GM23338 (cell line): Measurements from ENCODE around the gene ISY1. TPM values are rescaled to one million over a fixed set of nuclear protein-coding genes. Genes with fewer than 3 reads are reported as not detected.

Experiments used
- ATAC-seq: fragments of 200-7000 bp; cut with Tn5 transposase; 3 replicates; pipeline ENCODE4 v1.9.1; 2020
- DNase-seq: peaks from one replicate; pipeline ENCODE4 v3.0.0-alpha.2; 2015; ENCODE audit warnings: low spot score
- H2AFZ ChIP-seq: fragments of 200-600 bp; sonication (generic); 2 replicates; pipeline ENCODE4 v1.8.0; 2016; ENCODE audit warnings: antibody characterized with exemption, mild to moderate bottlenecking, moderate library complexity
- H3F3A ChIP-seq: fragments of 200-600 bp; sonication (generic); replicated peaks from 2 replicates; pipeline ENCODE4 v1.8.0; 2017; ENCODE audit warnings: antibody characterized with exemption, mixed run types, low read depth
- H3K27ac ChIP-seq: fragments of 200-600 bp; sonication (generic); 2 replicates; pipeline ENCODE4 v1.6.1; 2016; ENCODE audit warnings: low read depth
- H3K27me3 ChIP-seq: fragments of 200-600 bp; sonication (generic); 2 replicates; pipeline ENCODE4 v1.8.0; 2016; ENCODE audit warnings: mild to moderate bottlenecking, mixed run types, moderate library complexity; ENCODE audit not compliant: insufficient read depth
- H3K36me3 ChIP-seq: fragments of 200-600 bp; sonication (generic); 2 replicates; pipeline ENCODE4 v1.8.0; 2016; ENCODE audit warnings: mild to moderate bottlenecking; ENCODE audit not compliant: insufficient read depth
- H3K4me1 ChIP-seq: fragments of 200-600 bp; sonication (generic); 2 replicates; pipeline ENCODE4 v1.8.0; 2016; ENCODE audit warnings: mild to moderate bottlenecking, moderate library complexity; ENCODE audit not compliant: insufficient read depth
- H3K4me2 ChIP-seq: fragments of 200-600 bp; sonication (generic); 2 replicates; pipeline ENCODE4 v1.7.1; 2017; ENCODE audit warnings: mixed run types
- H3K4me3 ChIP-seq: fragments of 200-600 bp; sonication (generic); 2 replicates; pipeline ENCODE4 v1.6.1; 2016; ENCODE audit warnings: mixed run types
- H3K79me2 ChIP-seq: fragments of 200-600 bp; sonication (generic); replicated peaks from 2 replicates; pipeline ENCODE4 v1.8.0; 2017; ENCODE audit warnings: mild to moderate bottlenecking; ENCODE audit not compliant: insufficient read depth
- H3K9me2 ChIP-seq: fragments of 200-600 bp; sonication (generic); 2 replicates; pipeline ENCODE4 v1.8.0; 2017; ENCODE audit not compliant: insufficient read depth
- H4K20me1 ChIP-seq: fragments of 200-600 bp; sonication (generic); replicated peaks from 2 replicates; pipeline ENCODE4 v1.8.0; 2017; ENCODE audit warnings: mild to moderate bottlenecking; ENCODE audit not compliant: insufficient read depth
- H3K27ac Mint-ChIP-seq: 2 replicates; pipeline ENCODE4 v1.8.0; 2020; ENCODE audit warnings: inconsistent platforms, mild to moderate bottlenecking, moderate library complexity, mixed read lengths
- H3K27me3 Mint-ChIP-seq: 3 replicates; pipeline ENCODE4 v1.8.0; 2022; ENCODE audit warnings: low read depth, mild to moderate bottlenecking, moderate library complexity, mixed read lengths, inconsistent platforms; ENCODE audit not compliant: insufficient read depth, poor library complexity
- H3K36me3 Mint-ChIP-seq: 3 replicates; pipeline ENCODE4 v1.8.0; 2021; ENCODE audit warnings: low read depth, mild to moderate bottlenecking, inconsistent platforms, moderate library complexity, mixed read lengths
- H3K4me1 Mint-ChIP-seq: 3 replicates; pipeline ENCODE4 v1.8.0; 2020; ENCODE audit warnings: mild to moderate bottlenecking, inconsistent platforms, mixed read lengths
- H3K4me3 Mint-ChIP-seq: 3 replicates; pipeline ENCODE4 v1.8.0; 2021; ENCODE audit warnings: moderate library complexity, mild to moderate bottlenecking, inconsistent platforms, mixed read lengths
- H3K9me3 Mint-ChIP-seq: 3 replicates; pipeline ENCODE4 v1.8.0; 2020; ENCODE audit warnings: moderate library complexity, mild to moderate bottlenecking, inconsistent platforms, mixed read lengths
- CREB1 ChIP-seq: fragments of 250-450 bp; sonication (Bioruptor Pico); IDR thresholded peaks from 2 replicates; pipeline ENCODE4 v1.5.0; 2020; ENCODE audit warnings: low read depth, mild to moderate bottlenecking, moderate library complexity
- EZH2 ChIP-seq: fragments of 200-600 bp; sonication (generic); IDR thresholded peaks from one replicate; pipeline ENCODE4 v1.8.0; 2017; ENCODE audit warnings: antibody characterized with exemption, mild to moderate bottlenecking, low read depth; ENCODE audit not compliant: unreplicated experiment
- EZH2phosphoT487 ChIP-seq: fragments of 200-600 bp; sonication (generic); IDR thresholded peaks from one replicate; pipeline ENCODE4 v1.8.1; 2018; ENCODE audit warnings: antibody characterized with exemption; ENCODE audit not compliant: unreplicated experiment
- NANOG ChIP-seq: IDR thresholded peaks from 2 replicates; pipeline ENCODE4 v1.6.1; 2016; ENCODE audit warnings: antibody characterized with exemption, borderline replicate concordance
- POLR2AphosphoS5 ChIP-seq: IDR thresholded peaks from 2 replicates; pipeline ENCODE4 v1.6.1; 2016; ENCODE audit warnings: antibody characterized with exemption, low read depth
- REST ChIP-seq: IDR thresholded peaks from one replicate; pipeline ENCODE4 v1.6.1; 2018; ENCODE audit warnings: antibody characterized with exemption; ENCODE audit not compliant: unreplicated experiment
- STAT1 ChIP-seq: IDR thresholded peaks from one replicate; pipeline ENCODE4 v1.6.1; 2016; ENCODE audit warnings: antibody characterized with exemption; ENCODE audit not compliant: unreplicated experiment
- ZNF114 ChIP-seq: fragments of 250-450 bp; sonication (Bioruptor Pico); IDR thresholded peaks from 2 replicates; pipeline ENCODE4 v1.5.0; 2020; ENCODE audit warnings: mild to moderate bottlenecking, moderate library complexity
- ZNF331 ChIP-seq: fragments of 250-450 bp; sonication (Bioruptor Pico); IDR thresholded peaks from 2 replicates; pipeline ENCODE4 v1.5.0; 2020; ENCODE audit warnings: low read depth, mild to moderate bottlenecking, moderate library complexity
- ZNF462 ChIP-seq: fragments of 250-450 bp; sonication (Bioruptor Pico); IDR thresholded peaks from 2 replicates; pipeline ENCODE4 v1.5.0; 2020; ENCODE audit warnings: mild to moderate bottlenecking, moderate library complexity
- polyA plus RNA-seq: library from polyadenylated mRNA; unstranded; fragments of >200 nt; fragmentation: Nextera tagmentation; extraction: Ambion mirVana; gene quantifications from 2 replicates; pipeline ENCODE4 v1.2.1, GENCODE V29; 2016
- total RNA-seq: library from RNA; depleted of rRNA; stranded (reverse); fragments of >200 nt; shearing (Covaris generic); gene quantifications from 2 replicates; pipeline ENCODE4 v1.2.3, GENCODE V29; 2014
- TF ChIP-seq, protein P1 (sequence below), 2 experiments: fragments of 200-600 bp in 1 of 2; sonication (generic) in 1 of 2; conservative IDR thresholded peaks; 2 replicates each; pipeline versions ENCODE4 v1.5.1 to v1.6.1; 2016 to 2017; ENCODE audit warnings: antibody characterized with exemption in 2 of 2, low read depth in 2 of 2, mild to moderate bottlenecking in 2 of 2, moderate library complexity in 1 of 2
- TF ChIP-seq, protein P2 (sequence below): IDR thresholded peaks from 2 replicates; pipeline ENCODE4 v1.6.1; 2016; ENCODE audit warnings: antibody characterized with exemption

The ISY1 gene
- total and polyA plus RNA-seq, 2 experiments from 2014 or later, result 11.3 to 23.6 TPM

DNA sequence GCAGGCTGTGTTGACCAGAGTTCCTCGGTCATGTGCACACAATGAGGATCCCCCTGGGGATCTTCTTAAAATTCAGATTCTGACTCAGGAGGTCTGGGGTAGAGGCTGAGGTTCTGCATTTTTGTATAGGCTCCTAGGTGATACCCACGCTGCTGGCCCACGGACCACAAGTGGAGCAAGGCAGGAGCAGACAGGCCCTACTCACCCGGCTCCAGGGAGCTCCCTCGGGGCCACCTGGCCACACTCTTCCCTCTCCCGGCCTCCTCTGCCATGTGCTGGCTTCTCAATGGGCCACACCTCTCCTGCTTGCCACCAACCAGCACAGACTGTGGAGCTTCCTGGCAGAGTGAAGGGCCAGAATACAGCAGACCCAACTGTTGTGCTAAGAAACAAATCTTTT lies 76.4 kb downstream of the ISY1 start:
- Histone ChIP-seq H3K36me3 (no peaks in the 10 kb centered on the region), H3K4me2 (no peak overlapping the region), H3K4me3 (no peak overlapping the region), H4K20me1 (no peaks in the 10 kb centered on the region), H3K9me2 (no peaks in the 10 kb centered on the region), H3K79me2 (no peaks in the 10 kb centered on the region), H3F3A (no peaks in the 10 kb centered on the region), H2AFZ (no peak overlapping the region), H3K27me3 (no peaks in the 10 kb centered on the region), H3K27ac (no peak overlapping the region), H3K4me1 (no peaks in the 10 kb centered on the region)
- ATAC-seq, result no peak
- H3K4me1 Mint-ChIP-seq, result no peaks in the 10 kb centered on the region
- peaks cover 6% of the 10 kb centered on the region for H3K27me3 Mint-ChIP-seq
- DNase-seq, result no peak
- no peak overlapping the region for H3K4me3 Mint-ChIP-seq
- TF ChIP-seq, protein P1, sequence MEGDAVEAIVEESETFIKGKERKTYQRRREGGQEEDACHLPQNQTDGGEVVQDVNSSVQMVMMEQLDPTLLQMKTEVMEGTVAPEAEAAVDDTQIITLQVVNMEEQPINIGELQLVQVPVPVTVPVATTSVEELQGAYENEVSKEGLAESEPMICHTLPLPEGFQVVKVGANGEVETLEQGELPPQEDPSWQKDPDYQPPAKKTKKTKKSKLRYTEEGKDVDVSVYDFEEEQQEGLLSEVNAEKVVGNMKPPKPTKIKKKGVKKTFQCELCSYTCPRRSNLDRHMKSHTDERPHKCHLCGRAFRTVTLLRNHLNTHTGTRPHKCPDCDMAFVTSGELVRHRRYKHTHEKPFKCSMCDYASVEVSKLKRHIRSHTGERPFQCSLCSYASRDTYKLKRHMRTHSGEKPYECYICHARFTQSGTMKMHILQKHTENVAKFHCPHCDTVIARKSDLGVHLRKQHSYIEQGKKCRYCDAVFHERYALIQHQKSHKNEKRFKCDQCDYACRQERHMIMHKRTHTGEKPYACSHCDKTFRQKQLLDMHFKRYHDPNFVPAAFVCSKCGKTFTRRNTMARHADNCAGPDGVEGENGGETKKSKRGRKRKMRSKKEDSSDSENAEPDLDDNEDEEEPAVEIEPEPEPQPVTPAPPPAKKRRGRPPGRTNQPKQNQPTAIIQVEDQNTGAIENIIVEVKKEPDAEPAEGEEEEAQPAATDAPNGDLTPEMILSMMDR (conservative IDR thresholded peaks at IDR 0.05; ENCODE audit: low read depth in 2 of 2), result no peak
- TF ChIP-seq EZH2 (no peak), EZH2phosphoT487 (no peak), NANOG (no peak), POLR2AphosphoS5 (no peak), STAT1 (no peak), ZNF114 (CRISPR knock-in tag) (no peak), CREB1 (CRISPR knock-in tag) (no peak), ZNF462 (CRISPR knock-in tag) (no peak), REST (no peak), ZNF331 (CRISPR knock-in tag) (no peak)
- TF ChIP-seq, protein P2, sequence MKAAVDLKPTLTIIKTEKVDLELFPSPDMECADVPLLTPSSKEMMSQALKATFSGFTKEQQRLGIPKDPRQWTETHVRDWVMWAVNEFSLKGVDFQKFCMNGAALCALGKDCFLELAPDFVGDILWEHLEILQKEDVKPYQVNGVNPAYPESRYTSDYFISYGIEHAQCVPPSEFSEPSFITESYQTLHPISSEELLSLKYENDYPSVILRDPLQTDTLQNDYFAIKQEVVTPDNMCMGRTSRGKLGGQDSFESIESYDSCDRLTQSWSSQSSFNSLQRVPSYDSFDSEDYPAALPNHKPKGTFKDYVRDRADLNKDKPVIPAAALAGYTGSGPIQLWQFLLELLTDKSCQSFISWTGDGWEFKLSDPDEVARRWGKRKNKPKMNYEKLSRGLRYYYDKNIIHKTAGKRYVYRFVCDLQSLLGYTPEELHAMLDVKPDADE, result no peak
- no peaks in the 10 kb centered on the region for H3K36me3 Mint-ChIP-seq
- H3K27ac Mint-ChIP-seq, result no peak overlapping the region
- H3K9me3 Mint-ChIP-seq, result no peaks in the 10 kb centered on the region
